HepG2 (cell line): ENCODE data around the gene NFATC3. TPM values are rescaled to one million over a fixed set of nuclear protein-coding genes. Genes with fewer than 3 reads are reported as not detected.

Experiments
- FOXK2 ChIP-seq: fragments of 450-650 bp; IDR thresholded peaks from 2 replicates; pipeline ENCODE4 v1.6.1; 2016
- FUBP1 ChIP-seq: sonication (generic); formaldehyde crosslinking; IDR thresholded peaks from 2 replicates; pipeline ENCODE4 v1.5.1; 2020; ENCODE audit warnings: missing genetic modification reagents, mild to moderate bottlenecking, borderline replicate concordance
- KAT7 ChIP-seq: IDR thresholded peaks from 2 replicates; pipeline ENCODE4 v1.6.1; 2018; ENCODE audit warnings: borderline replicate concordance, missing compliant biosample characterization
- MTF2 ChIP-seq: sonication (generic); formaldehyde crosslinking; IDR thresholded peaks from 2 replicates; pipeline ENCODE4 v1.5.0; 2020; ENCODE audit warnings: missing genetic modification reagents, borderline replicate concordance
- MYPOP ChIP-seq: sonication (generic); formaldehyde crosslinking; IDR thresholded peaks from 2 replicates; pipeline ENCODE4 v1.8.1; 2023; ENCODE audit warnings: mild to moderate bottlenecking, moderate library complexity, missing genetic modification reagents
- NR2F2 ChIP-seq: IDR thresholded peaks from 2 replicates; pipeline ENCODE4 v1.6.1; 2012; ENCODE audit warnings: low read depth, inconsistent platforms, borderline replicate concordance
- PAX8 ChIP-seq: sonication (generic); formaldehyde crosslinking; IDR thresholded peaks from 2 replicates; pipeline ENCODE4 v1.8.0; 2022; ENCODE audit warnings: mild to moderate bottlenecking, missing genetic modification reagents, borderline replicate concordance
- RAD21 ChIP-seq: fragments of 450-650 bp; formaldehyde crosslinking; IDR thresholded peaks from 2 replicates; pipeline ENCODE4 v1.5.0; 2020; ENCODE audit warnings: mild to moderate bottlenecking
- TFDP1 ChIP-seq: IDR thresholded peaks from 2 replicates; pipeline ENCODE4 v1.6.1; 2016; ENCODE audit warnings: missing compliant biosample characterization, missing genetic modification reagents, borderline replicate concordance
- TMF1 ChIP-seq: sonication (generic); formaldehyde crosslinking; IDR thresholded peaks from 2 replicates; pipeline ENCODE4 v1.8.1; 2022; ENCODE audit warnings: low read depth, missing genetic modification reagents
- ZNF101 ChIP-seq: sonication (generic); formaldehyde crosslinking; IDR thresholded peaks from 2 replicates; pipeline ENCODE4 v1.4.0; 2020; ENCODE audit warnings: mild to moderate bottlenecking, low read depth, missing genetic modification reagents, borderline replicate concordance
- ZNF207 ChIP-seq: fragments of 450-650 bp; IDR thresholded peaks from 2 replicates; pipeline ENCODE4 v1.6.1; 2016; ENCODE audit warnings: antibody characterized with exemption, borderline replicate concordance
- ZNF280B ChIP-seq: sonication (generic); formaldehyde crosslinking; IDR thresholded peaks from 2 replicates; pipeline ENCODE4 v1.5.0; 2020; ENCODE audit warnings: missing genetic modification reagents, mild to moderate bottlenecking, borderline replicate concordance
- ZNF441 ChIP-seq: sonication (generic); formaldehyde crosslinking; IDR thresholded peaks from 2 replicates; pipeline ENCODE4 v1.7.0; 2021; ENCODE audit warnings: missing genetic modification reagents, borderline replicate concordance
- ZNF720 ChIP-seq: sonication (generic); formaldehyde crosslinking; IDR thresholded peaks from 2 replicates; pipeline ENCODE4 v1.4.0; 2020; ENCODE audit warnings: missing genetic modification reagents
- ZNF788 ChIP-seq: sonication (generic); formaldehyde crosslinking; IDR thresholded peaks from 2 replicates; pipeline ENCODE4 v1.5.0; 2020; ENCODE audit warnings: mild to moderate bottlenecking, missing genetic modification reagents, borderline replicate concordance
- ZNF879 ChIP-seq: sonication (generic); formaldehyde crosslinking; IDR thresholded peaks from 2 replicates; pipeline ENCODE4 v1.8.1; 2023; ENCODE audit warnings: missing genetic modification reagents
- ZSCAN21 ChIP-seq: sonication (generic); formaldehyde crosslinking; IDR thresholded peaks from 2 replicates; pipeline ENCODE4 v1.8.0; 2022; ENCODE audit warnings: mild to moderate bottlenecking, missing genetic modification reagents, moderate library complexity, borderline replicate concordance
- ZSCAN25 ChIP-seq: sonication (generic); formaldehyde crosslinking; IDR thresholded peaks from 2 replicates; pipeline ENCODE4 v1.8.0; 2022; ENCODE audit warnings: mild to moderate bottlenecking, missing genetic modification reagents
- ZUFSP ChIP-seq: sonication (generic); formaldehyde crosslinking; IDR thresholded peaks from 2 replicates; pipeline ENCODE4 v1.9.0; 2021; ENCODE audit warnings: missing genetic modification reagents, mild to moderate bottlenecking, borderline replicate concordance
- polyA plus RNA-seq, 8 experiments: library from polyadenylated mRNA; depleted of rRNA in 3 of 8; stranded (reverse) in 7 of 8; unstranded in 1 of 8; fragments of >200 nt; fragmentation: Illumina TruSeq in 4 of 8; extraction: Trizol in 4 of 8; gene quantifications; 2 replicates each; pipeline versions ENCODE4 v1.2.1 to v1.2.3, GENCODE V29; 2011 to 2016; ENCODE audit warnings: low read depth in 4 of 8, missing spikeins in 1 of 8, mixed read lengths in 1 of 8; ENCODE audit not compliant: insufficient read depth in 1 of 8
- total RNA-seq, 5 experiments: library from RNA; depleted of rRNA; stranded (reverse); fragments of >200 nt; fragmentation: Illumina TruSeq; extraction: Trizol; gene quantifications; 2 replicates each; pipeline ENCODE4 v1.2.3, GENCODE V29; 2016; ENCODE audit warnings: low read depth in 1 of 5

The NFATC3 gene
- total and polyA plus RNA-seq, 2 of the 13 experiments (the other 11 are each of a cell fraction or from before 2014, with no cell fraction given): 52.6 to 62.7 TPM

GRCh38 chr16:68079626-68080344 lies 5.4 kb upstream of the NFATC3 start (continued):
- TF ChIP-seq TFDP1 (CRISPR knock-in tag): peak; percentile 74; the same call in 1 of the 2 replicates
- TF ChIP-seq ZUFSP: no peak
- no peak for TF ChIP-seq ZNF720
- TF ChIP-seq NR2F2: no peak
- TF ChIP-seq FUBP1: 0 out of 2 replicates have a peak, but pooled peaks have one; percentile 24
- no peak; the same call in 1 of the 2 replicates for TF ChIP-seq KAT7
- no peak for TF ChIP-seq ZNF101 (CRISPR knock-in tag)
- peak; percentile 83 for TF ChIP-seq MYPOP (CRISPR knock-in tag)
- peak; percentile 94; the same call in 1 of the 2 replicates for TF ChIP-seq ZNF788 (CRISPR knock-in tag)
- no peak for TF ChIP-seq ZNF207
- TF ChIP-seq ZNF280B (CRISPR knock-in tag): peak; percentile 81; the same call in 1 of the 2 replicates
- TF ChIP-seq FOXK2: peak; percentile 97
- TF ChIP-seq ZSCAN25 (CRISPR knock-in tag): peak; percentile 97
- peak; percentile 79 for TF ChIP-seq ZNF879
- TF ChIP-seq TMF1 (CRISPR knock-in tag): peak; percentile 79; the same call in 1 of the 2 replicates
- TF ChIP-seq ZSCAN21 (CRISPR knock-in tag): peak; percentile 26; the same call in 1 of the 2 replicates
- no peak; the same call in none of the 2 replicates for TF ChIP-seq RAD21 (CRISPR knock-in tag)
- TF ChIP-seq MTF2 (CRISPR knock-in tag): no peak
- TF ChIP-seq PAX8 (CRISPR knock-in tag): no peak
- 0 out of 2 replicates have a peak, but pooled peaks have one; percentile 50 for TF ChIP-seq ZNF441 (CRISPR knock-in tag)
